ENCODE measurements around the gene SEPTIN8.

- TF ChIP-seq CTCF (IDR thresholded peaks at IDR 0.05), result no peak
- no peak for TF ChIP-seq POLR2A (IDR thresholded peaks at IDR 0.05)
Measured at GRCh38 chr5:132800545-132800944, 23.5 kb upstream of the SEPTIN8 start.

Data from Peyer's patch (tissue), 4 donors.